ENCODE data around the gene DOCK4.

The DOCK4 gene

DNA sequence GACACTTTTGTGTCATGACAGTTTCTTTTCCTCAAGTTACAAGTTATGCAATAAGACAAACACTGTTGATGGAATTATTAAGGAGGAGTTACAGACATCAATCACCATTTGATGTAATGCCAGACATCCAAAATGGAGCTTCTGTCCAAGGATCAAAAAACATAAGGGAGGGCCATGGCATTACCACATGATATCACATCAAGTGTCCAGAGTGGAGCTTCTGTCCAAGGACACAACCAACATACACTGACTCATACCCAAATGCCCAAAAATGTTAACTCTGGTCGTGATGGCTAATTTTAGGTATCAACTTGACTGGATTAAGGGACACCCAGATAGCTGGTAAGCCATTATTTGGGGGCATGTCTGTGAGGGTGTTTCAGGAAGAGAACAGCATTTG lies 140.4 kb downstream of the DOCK4 start:
- no peak overlapping the region for H3K27ac ChIP-seq
- DNase-seq (ENCODE audit: low read depth, low spot score), result no peak

DNA sequence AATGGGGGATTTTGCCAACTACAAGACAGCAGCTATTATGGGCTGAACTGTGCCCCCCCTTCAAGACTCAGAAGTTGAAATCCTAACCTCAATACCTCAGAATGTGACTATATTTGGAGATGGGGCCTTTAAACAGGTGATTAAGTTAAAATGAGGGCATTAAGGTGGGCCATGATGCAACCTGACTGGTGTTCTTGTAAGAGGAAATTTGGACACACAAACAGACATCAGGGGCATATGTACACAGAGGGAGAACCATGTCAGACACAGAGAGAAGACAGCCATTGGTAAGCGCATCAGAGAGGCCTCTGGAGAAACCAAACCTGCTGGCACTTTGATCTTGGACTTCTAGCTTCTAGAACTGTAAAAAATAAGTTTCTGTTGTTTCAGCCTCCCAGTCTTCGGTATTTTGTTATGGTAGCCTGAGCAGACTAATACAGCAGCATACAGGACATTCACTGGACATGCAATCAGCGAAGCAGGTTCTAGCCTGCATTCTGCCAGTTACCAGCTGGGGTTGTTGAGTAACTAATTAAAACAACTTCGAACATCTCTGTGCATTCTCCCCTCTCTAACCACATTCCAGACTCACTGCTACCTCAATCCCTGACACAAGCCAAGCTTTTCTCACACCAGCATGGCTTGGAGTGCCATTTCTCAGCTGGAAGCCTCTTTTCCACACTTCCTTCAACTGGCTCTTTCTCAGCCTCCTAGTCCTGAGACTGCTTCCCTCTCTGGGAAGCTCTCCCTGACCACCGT lies 141.4 kb downstream of the DOCK4 start:
- H3K27ac ChIP-seq, result no peak overlapping the region
- no peak for DNase-seq (ENCODE audit: low read depth, low spot score)

- no peak overlapping the region for H3K27ac ChIP-seq
- DNase-seq (ENCODE audit: low read depth, low spot score), result no peak
These were observed 142.2 kb downstream of the DOCK4 start for GRCh38 chr7:112063974-112064373.

DNA sequence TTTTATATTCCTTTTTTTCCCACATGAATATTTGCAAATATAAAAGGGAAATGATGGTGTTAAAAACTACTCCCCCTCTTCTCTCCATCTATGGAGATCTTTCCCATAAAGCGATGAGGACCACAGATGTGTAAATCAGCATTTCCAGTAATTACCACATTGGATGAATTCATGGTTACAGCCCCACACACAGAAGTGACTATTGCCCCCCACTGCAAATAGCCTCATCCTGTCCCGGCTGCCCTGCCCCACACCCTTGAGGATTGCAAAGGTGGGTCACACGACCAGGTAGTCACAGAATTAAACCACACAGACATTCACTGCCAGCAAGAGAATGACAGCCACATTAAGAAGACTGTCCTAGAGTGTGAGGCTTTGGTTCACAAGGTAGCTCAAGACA lies 145.1 kb downstream of the DOCK4 start:
- no peak for DNase-seq (ENCODE audit: low read depth, low spot score)
- no peak overlapping the region for H3K27ac ChIP-seq

- H3K27ac ChIP-seq, result no peak overlapping the region
- no peak for DNase-seq (ENCODE audit: low read depth, low spot score)
These were observed 145.6 kb downstream of the DOCK4 start for GRCh38 chr7:112060625-112061024.

- no peak overlapping the region for H3K27ac ChIP-seq
- DNase-seq (ENCODE audit: low read depth, low spot score), result no peak
These were observed 146.5 kb downstream of the DOCK4 start for GRCh38 chr7:112059675-112060074.

- no peak overlapping the region for H3K27ac ChIP-seq
- DNase-seq (ENCODE audit: low read depth, low spot score), result no peak
These were observed 147.5 kb downstream of the DOCK4 start for GRCh38 chr7:112058686-112059085.

- DNase-seq (ENCODE audit: low read depth, low spot score), result no peak
- no peak overlapping the region for H3K27ac ChIP-seq
These were observed 149.8 kb downstream of the DOCK4 start for GRCh38 chr7:112056409-112056808.

GRCh38 chr7:112053737-112054069 lies 152.5 kb downstream of the DOCK4 start:
- no peak overlapping the region for H3K27ac ChIP-seq

DNA sequence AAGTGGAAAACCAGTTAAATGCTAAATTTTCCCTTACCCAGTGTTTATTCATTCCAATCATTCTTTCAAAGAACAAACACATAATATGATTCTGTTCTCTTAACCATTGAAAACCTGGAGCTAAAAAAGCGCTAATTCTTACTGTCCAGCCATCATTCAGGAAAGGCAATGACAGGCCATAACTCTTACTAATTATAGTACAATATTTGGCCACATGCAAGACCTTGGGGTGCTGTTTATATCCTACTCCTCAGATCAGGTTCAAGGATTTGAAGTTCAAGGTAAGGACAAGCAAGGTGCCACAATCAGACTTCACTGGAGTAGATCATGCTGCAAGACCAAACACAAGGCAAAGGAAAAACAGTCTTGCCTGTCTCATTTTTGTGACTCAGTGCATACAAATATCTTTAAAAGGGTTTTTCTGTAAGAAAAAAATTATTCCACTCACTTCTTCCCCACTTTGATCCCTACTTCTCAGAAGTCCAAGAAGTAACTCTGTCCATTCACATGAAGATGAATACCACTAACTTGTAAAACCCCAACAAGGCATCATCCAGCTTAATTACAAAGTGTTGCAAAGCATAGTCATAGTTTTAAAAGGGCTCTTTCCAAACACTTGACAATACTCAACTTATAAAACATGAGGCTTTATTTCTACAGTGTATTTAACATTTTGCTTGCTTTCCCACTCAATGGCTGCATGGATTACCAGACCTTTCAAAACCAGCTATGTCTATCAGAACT lies 153.0 kb downstream of the DOCK4 start:
- H3K27ac ChIP-seq, result no peak overlapping the region
- no peak for DNase-seq (ENCODE audit: low read depth, low spot score)

More at GRCh38 chr7:112053737-112054069, 152.5 kb downstream of the DOCK4 start:
- no peak for DNase-seq (ENCODE audit: low read depth, low spot score)

DNA sequence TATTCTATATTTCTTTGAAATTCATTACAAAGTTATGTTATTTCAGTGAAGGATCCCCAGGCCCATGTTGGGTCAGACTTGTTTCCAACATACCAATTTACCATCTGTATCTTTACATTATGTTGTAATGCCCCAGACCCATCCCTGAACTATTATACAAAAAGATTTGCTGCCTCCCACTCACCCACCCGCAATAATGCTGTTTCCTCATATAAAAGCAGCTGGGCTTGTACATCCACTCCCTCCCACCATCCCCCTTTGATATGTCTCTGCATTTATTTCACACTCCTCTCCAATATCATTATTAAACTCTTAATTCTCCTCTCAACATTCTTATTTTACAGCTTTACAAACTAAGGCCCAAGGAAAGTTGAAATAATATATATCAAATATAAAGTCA lies 153.7 kb downstream of the DOCK4 start:
- no peak overlapping the region for H3K27ac ChIP-seq
- no peak for DNase-seq (ENCODE audit: low read depth, low spot score)

GRCh38 chr7:112050250-112050881 lies 155.8 kb downstream of the DOCK4 start:
- no peak overlapping the region for H3K27ac ChIP-seq
- DNase-seq (ENCODE audit: low read depth, low spot score), result no peak

DNA sequence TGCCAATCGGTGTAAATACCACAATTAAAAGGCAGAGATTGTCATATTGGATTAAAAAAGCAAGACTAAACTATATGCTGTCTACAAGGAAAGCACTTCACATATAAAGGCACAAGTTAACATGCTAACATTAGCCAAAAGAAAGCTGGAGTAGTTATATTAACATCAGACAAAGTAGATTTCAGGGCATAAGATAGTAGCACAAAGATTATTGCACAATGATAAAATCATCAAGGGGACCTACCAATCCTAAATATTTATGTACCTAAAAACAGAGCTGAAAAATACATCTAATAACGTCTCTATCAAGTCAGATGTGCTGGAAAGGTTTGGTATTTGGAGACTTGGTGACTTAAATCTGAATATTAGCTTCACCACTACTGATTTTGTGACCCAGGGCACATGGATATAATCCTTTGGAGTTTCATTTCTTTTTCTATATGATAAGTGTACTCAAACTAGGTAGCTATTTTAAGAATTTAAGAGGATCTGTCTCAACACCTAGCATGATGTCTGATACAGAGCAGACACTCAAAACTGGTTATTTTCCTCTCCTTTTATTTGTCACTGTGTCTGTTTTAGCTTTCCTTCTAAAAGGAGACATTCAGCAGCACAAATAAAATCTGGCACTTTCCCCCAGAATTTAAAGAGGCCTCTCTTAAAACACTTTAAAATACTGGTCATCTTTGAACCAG lies 156.5 kb downstream of the DOCK4 start:
- H3K27ac ChIP-seq, result no peak overlapping the region
- DNase-seq (ENCODE audit: low read depth, low spot score), result no peak

DNA sequence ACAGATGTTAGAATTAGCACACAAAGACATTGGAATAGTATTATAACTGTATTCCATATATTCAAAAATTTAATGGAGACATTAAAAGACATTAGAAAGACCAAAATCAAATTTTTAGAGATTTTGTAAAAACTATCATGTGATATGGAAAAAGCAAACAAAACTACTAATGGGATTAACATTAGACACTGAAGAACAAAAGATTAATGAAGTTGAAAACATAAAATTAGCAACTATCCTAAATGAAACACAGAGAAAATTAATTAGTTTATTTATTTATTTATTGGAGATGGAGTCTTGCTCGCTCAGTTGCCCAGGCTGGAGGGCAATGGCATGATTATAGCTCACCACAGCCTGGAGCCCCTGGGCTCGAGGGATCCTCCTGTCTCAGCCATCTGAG lies 158.8 kb downstream of the DOCK4 start:
- no peak overlapping the region for H3K27ac ChIP-seq
- DNase-seq (ENCODE audit: low read depth, low spot score), result no peak

DNA sequence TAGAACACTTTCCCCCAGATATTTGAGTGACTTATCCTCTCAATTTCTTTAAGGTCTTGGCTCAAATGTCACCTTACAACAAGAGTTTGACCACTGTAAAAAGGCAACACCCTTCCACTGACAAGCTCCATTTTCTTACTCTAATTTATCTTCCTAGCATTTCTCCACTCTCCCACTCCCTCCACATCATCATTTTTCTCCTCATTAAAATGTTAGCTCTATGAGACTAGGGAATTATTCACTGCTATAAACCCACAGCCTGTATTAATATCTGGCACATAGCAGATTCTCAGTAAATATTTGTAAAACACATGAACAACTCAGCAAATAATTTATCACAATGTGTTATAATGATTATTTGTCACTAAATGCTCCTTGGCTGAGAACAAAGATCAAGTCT lies 161.0 kb downstream of the DOCK4 start:
- no peak for DNase-seq (ENCODE audit: low read depth, low spot score)
- H3K27ac ChIP-seq, result no peak overlapping the region

DNA sequence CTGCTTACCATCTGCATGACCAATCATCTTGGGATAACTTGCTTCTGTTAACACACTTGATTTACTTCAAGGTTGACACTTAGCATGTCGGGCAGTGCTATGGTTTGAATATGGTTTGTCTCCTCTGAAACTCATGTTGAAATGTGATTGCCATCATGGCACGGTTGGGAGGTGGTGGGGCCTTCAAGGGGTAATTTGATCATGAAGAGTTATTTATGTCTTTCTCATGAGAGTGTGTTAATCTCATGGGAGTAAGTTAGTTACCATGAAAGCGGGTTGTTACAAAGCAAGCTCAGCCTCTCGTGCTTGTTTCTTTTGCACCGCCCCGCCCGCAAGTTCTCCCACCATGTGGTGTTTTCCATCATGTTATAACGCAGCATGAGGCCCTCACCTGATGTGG lies 163.6 kb downstream of the DOCK4 start:
- no peak for DNase-seq (ENCODE audit: low read depth, low spot score)

DNA sequence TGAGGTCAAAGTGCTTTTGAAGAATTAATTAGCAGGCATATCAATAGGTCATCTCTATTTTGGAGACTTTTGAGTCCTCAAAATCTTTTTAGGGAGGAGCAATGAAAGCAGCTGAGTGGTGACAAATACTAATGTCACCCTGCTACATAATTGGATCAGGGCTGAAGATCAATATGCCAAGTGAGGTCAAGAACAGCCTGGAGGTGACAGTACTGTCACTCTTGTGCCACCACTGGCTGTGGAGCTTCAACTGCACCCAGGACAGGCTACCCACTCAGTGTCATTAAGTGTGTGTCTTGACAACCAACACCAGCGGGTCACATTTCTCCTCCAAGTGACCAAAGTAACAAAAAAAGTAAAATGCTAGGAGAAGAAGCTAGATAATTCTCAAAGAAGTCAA lies 167.8 kb downstream of the DOCK4 start:
- H3K27ac ChIP-seq, result no peak overlapping the region
- no peak for DNase-seq (ENCODE audit: low read depth, low spot score)

More for the DNA sequence above, 163.6 kb downstream of the DOCK4 start:
- H3K27ac ChIP-seq, result no peak overlapping the region

GRCh38 chr7:112036071-112036470 lies 170.1 kb downstream of the DOCK4 start:
- DNase-seq (ENCODE audit: low read depth, low spot score), result no peak
- H3K27ac ChIP-seq, result no peak overlapping the region

DNA sequence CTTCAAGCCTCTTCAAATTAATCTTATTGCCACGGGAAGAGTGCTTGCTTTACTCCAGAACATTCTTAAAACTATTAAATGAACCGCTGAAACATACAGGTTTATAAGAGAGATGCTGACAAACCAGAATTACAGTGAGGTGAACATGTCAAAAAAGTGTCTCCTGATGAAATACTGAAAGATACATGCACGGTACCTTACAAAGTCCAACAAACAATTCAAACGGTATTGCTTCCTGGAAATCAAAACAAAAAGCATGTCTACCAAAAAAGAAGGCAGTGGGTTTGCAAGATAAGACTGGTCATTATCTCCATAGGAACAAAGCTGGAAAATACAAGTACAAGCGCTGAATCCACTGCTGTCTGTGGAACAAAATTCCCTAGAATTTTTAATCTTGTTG lies 174.5 kb downstream of the DOCK4 start:
- no peak for DNase-seq (ENCODE audit: low read depth, low spot score)
- H3K27ac ChIP-seq, result no peak overlapping the region

DNA sequence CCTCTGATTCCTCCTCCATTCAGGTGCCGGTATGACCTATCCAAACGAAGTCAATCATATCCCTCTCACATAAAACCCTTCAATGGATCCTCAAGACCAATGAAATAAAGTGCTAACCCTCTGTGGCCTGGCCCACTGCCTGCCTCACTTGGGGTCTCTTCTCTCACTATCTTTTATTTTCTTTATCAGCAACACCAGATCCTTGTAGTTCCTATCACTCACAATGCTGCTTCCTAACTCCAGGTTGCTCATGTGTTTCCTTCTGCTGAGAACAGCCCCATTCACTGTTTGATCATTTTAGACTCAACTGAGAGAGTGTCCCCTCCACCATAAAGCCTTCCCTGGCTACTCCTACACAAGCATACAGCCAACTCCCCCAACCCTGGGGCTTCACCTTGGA lies 180.6 kb downstream of the DOCK4 start:
- DNase-seq (ENCODE audit: low read depth, low spot score), result no peak
- H3K27ac ChIP-seq, result no peak overlapping the region

GRCh38 chr7:112023786-112024185 lies 182.4 kb downstream of the DOCK4 start:
- no peak for DNase-seq (ENCODE audit: low read depth, low spot score)
- no peak overlapping the region for H3K27ac ChIP-seq

All from epithelial cell of prostate (primary cell).